HCT116 (cell line): ENCODE measurements around the gene MAML2. TPM values are rescaled to one million over a fixed set of nuclear protein-coding genes. Genes with fewer than 3 reads are reported as not detected.

Experiments
- ATAC-seq: fragments of 200-7000 bp; cut with Tn5 transposase; 2 replicates; pipeline ENCODE4 v1.9.1; 2020; ENCODE audit warnings: mild to moderate bottlenecking, moderate library complexity
- BruUV-seq: library from RNA; stranded (reverse); fragments of 400-500 nt; replicated peaks from 2 replicates; lab custom pipeline; 2021; lab: Mats Ljungman, UMichigan
- CTCF ChIA-PET: fragments of 300-600 bp; sonication (Branson Sonifier 250); formaldehyde crosslinking; loops from one replicate; lab custom pipeline; 2021; ENCODE audit warnings: antibody characterized with exemption; lab: Charles Lee
- POLR2A ChIA-PET: fragments of 300-600, 350-600 bp; sonication (Branson Sonifier 250); formaldehyde crosslinking; loops from one replicate; lab custom pipeline; 2021; ENCODE audit warnings: antibody characterized with exemption; lab: Charles Lee
- RAD21 ChIA-PET, 2 experiments: fragments of 300-600 bp; sonication (Branson Sonifier 250); formaldehyde crosslinking; loops; one replicate each; lab custom pipeline; 2023; ENCODE audit warnings: low total read pairs in 2 of 2; ENCODE audit not compliant: uncharacterized antibody in 2 of 2, unreplicated experiment in 2 of 2, low non-redundant PET in 1 of 2; lab: Charles Lee
- DNase-seq: peaks from one replicate; pipeline ENCODE4 v3.0.0-alpha.2; 2010; ENCODE audit warnings: low read depth, low spot score
- H2AFZ ChIP-seq: fragments of 200-600 bp; shearing (Covaris generic), sonication (generic); 2 replicates; pipeline ENCODE4 v1.6.1; 2017; ENCODE audit warnings: low read depth, mixed run types, mixed read lengths, antibody characterized with exemption, low read length; ENCODE audit not compliant: poor library complexity, severe bottlenecking
- H3K27ac ChIP-seq: 2 replicates; pipeline ENCODE4 v1.5.1; 2012; ENCODE audit warnings: low read depth, low read length
- H3K27me3 ChIP-seq: fragments of 200-600 bp; sonication (generic); 2 replicates; pipeline ENCODE4 v1.6.1; 2016; ENCODE audit warnings: mixed run types, low read length, mixed read lengths; ENCODE audit not compliant: insufficient read depth
- H3K36me3 ChIP-seq, 2 experiments: fragments of 200-500 bp in 1 of 2; fragments of 200-600 bp in 1 of 2; sonication (Bioruptor generic) in 1 of 2; sonication (generic) in 1 of 2; 2 replicates each; pipeline versions ENCODE4 v1.5.1 to v1.6.1; 2014 to 2016; ENCODE audit warnings: low read length in 2 of 2, inconsistent platforms in 1 of 2, mixed read lengths in 1 of 2, mixed run types in 1 of 2; ENCODE audit not compliant: insufficient read depth in 2 of 2, control insufficient read depth in 1 of 2
- H3K4me1 ChIP-seq, 2 experiments: fragments of 200-600 bp in 1 of 2; sonication (generic) in 1 of 2; 2 replicates each; pipeline versions ENCODE4 v1.5.1 to v1.6.1; 2012 to 2017; ENCODE audit warnings: low read length in 2 of 2, inconsistent platforms in 1 of 2, mild to moderate bottlenecking in 1 of 2, mixed read lengths in 1 of 2, mixed run types in 1 of 2, moderate library complexity in 1 of 2; ENCODE audit not compliant: insufficient read depth in 2 of 2, control insufficient read depth in 1 of 2
- H3K4me2 ChIP-seq: fragments of 200-600 bp; sonication (generic); 2 replicates; pipeline ENCODE4 v1.6.1; 2017; ENCODE audit warnings: mixed run types, low read length, mixed read lengths
- H3K4me3 ChIP-seq, 2 experiments: fragments of 200-600 bp in 1 of 2; sonication (generic) in 1 of 2; replicated peaks in 1 of 2; 2 replicates each; pipeline ENCODE4 v1.5.1; 2011 to 2016; ENCODE audit warnings: low read length in 2 of 2, control low read depth in 1 of 2, low read depth in 1 of 2, mild to moderate bottlenecking in 1 of 2, mixed read lengths in 1 of 2, mixed run types in 1 of 2
- H3K79me2 ChIP-seq: fragments of 200-600 bp; sonication (generic); 2 replicates; pipeline ENCODE4 v1.6.1; 2017; ENCODE audit warnings: mild to moderate bottlenecking, mixed run types, low read length, moderate library complexity, mixed read lengths; ENCODE audit not compliant: insufficient read depth
- H3K9ac ChIP-seq: fragments of 200-600 bp; sonication (generic); 2 replicates; pipeline ENCODE4 v1.6.1; 2016; ENCODE audit warnings: low read length, mixed read lengths
- H3K9me2 ChIP-seq: fragments of 200-600 bp; sonication (generic), shearing (Covaris generic); 2 replicates; pipeline ENCODE4 v1.6.1; 2017; ENCODE audit warnings: mixed run types, mild to moderate bottlenecking, moderate library complexity; ENCODE audit not compliant: insufficient read depth
- H3K9me3 ChIP-seq, 2 experiments: fragments of 200-500 bp in 1 of 2; fragments of 200-600 bp in 1 of 2; sonication (Bioruptor generic) in 1 of 2; sonication (generic) in 1 of 2; 2 replicates each; pipeline ENCODE4 v1.6.1; 2014 to 2017; ENCODE audit warnings: low read length in 2 of 2, mixed read lengths in 2 of 2, inconsistent platforms in 1 of 2, low read depth in 1 of 2, mild to moderate bottlenecking in 1 of 2, mixed run types in 1 of 2, moderate library complexity in 1 of 2; ENCODE audit not compliant: control insufficient read depth in 1 of 2, insufficient read depth in 1 of 2
- H4K20me1 ChIP-seq: fragments of 200-600 bp; sonication (generic), shearing (Covaris generic); 2 replicates; pipeline ENCODE4 v1.6.1; 2017; ENCODE audit warnings: mixed run types, mild to moderate bottlenecking, moderate library complexity; ENCODE audit not compliant: insufficient read depth
- CBX3 ChIP-seq: IDR thresholded peaks from 2 replicates; pipeline ENCODE4 v1.6.1; 2012; ENCODE audit warnings: low read depth
- EGR1 ChIP-seq: IDR thresholded peaks from 2 replicates; pipeline ENCODE4 v1.6.1; 2012; ENCODE audit warnings: low read depth
- ELF1 ChIP-seq: IDR thresholded peaks from 2 replicates; pipeline ENCODE4 v1.6.1; 2012; ENCODE audit warnings: low read depth, borderline replicate concordance
- EZH2 ChIP-seq: fragments of 200-600 bp; sonication (generic); IDR thresholded peaks from 2 replicates; pipeline ENCODE4 v1.6.1; 2017; ENCODE audit warnings: antibody characterized with exemption, mixed run types
- FOSL1 ChIP-seq: IDR thresholded peaks from 2 replicates; pipeline ENCODE4 v1.6.1; 2012; ENCODE audit warnings: low read depth
- JUND ChIP-seq: IDR thresholded peaks from 2 replicates; pipeline ENCODE4 v1.6.1; 2012
- POLR2A ChIP-seq: IDR thresholded peaks from 2 replicates; pipeline ENCODE4 v1.7.0; 2011; ENCODE audit warnings: borderline replicate concordance; ENCODE audit not compliant: insufficient read depth, insufficient read length; ENCODE audit errors: extremely low read depth
- POLR2AphosphoS5 ChIP-seq: IDR thresholded peaks from 2 replicates; pipeline ENCODE4 v1.6.1; 2011; ENCODE audit warnings: mild to moderate bottlenecking, low read depth, low read length, moderate library complexity
- RAD21 ChIP-seq: IDR thresholded peaks from 2 replicates; pipeline ENCODE4 v1.6.1; 2012; ENCODE audit warnings: low read depth, mild to moderate bottlenecking
- SIN3A ChIP-seq: IDR thresholded peaks from 2 replicates; pipeline ENCODE4 v1.6.1; 2012; ENCODE audit warnings: low read depth
- SP1 ChIP-seq: IDR thresholded peaks from 2 replicates; pipeline ENCODE4 v1.6.1; 2012; ENCODE audit warnings: low read depth
- TCF7L2 ChIP-seq: IDR thresholded peaks from 2 replicates; pipeline ENCODE4 v1.7.0; 2011; ENCODE audit warnings: borderline replicate concordance, inconsistent platforms; ENCODE audit not compliant: insufficient read depth, insufficient read length; ENCODE audit errors: extremely low read depth
- YY1 ChIP-seq: IDR thresholded peaks from 2 replicates; pipeline ENCODE4 v1.6.1; 2011; ENCODE audit warnings: low read length, low read depth, moderate library complexity, mild to moderate bottlenecking; ENCODE audit not compliant: insufficient replicate concordance; ENCODE audit errors: extremely low read depth
- ZFX ChIP-seq: fragments of 450-650 bp; IDR thresholded peaks from 2 replicates; pipeline ENCODE4 v1.6.1; 2017
- ZNF274 ChIP-seq: fragments of 200-500 bp; sonication (Bioruptor generic); IDR thresholded peaks from 2 replicates; pipeline ENCODE4 v1.6.1; 2014; ENCODE audit warnings: mild to moderate bottlenecking, low read depth, low read length, inconsistent platforms
- intact Hi-C: fragments of 100-400 bp; cut with micrococcal nuclease; formaldehyde crosslinking; loops from 2 replicates; pipeline ENCODE4 v1.10.0; 2022
- total RNA-seq: library from RNA; stranded (reverse); gene quantifications from one replicate; pipeline ENCODE4 v1.2.1, GENCODE V29; 2021; ENCODE audit not compliant: unreplicated experiment
- TF ChIP-seq, protein P1 (sequence below): IDR thresholded peaks from 2 replicates; pipeline ENCODE4 v1.6.1; 2011; ENCODE audit warnings: mild to moderate bottlenecking, low read length, moderate library complexity; ENCODE audit not compliant: insufficient replicate concordance; ENCODE audit errors: extremely low read depth
- TF ChIP-seq, protein P2 (sequence below): IDR thresholded peaks from 2 replicates; pipeline ENCODE4 v1.6.1; 2012
- TF ChIP-seq, protein P3 (sequence below): IDR thresholded peaks from 2 replicates; pipeline ENCODE4 v1.6.1; 2012
- TF ChIP-seq, protein P4 (sequence below), 3 experiments: fragments of 200-600 bp in 1 of 3; sonication (generic) in 1 of 3; IDR thresholded peaks in 2 of 3; conservative IDR thresholded peaks in 1 of 3; 2 replicates each; pipeline ENCODE4 v1.5.1; 2012 to 2017; ENCODE audit warnings: low read depth in 2 of 3, low read length in 2 of 3, antibody characterized with exemption in 1 of 3, borderline replicate concordance in 1 of 3, control low read depth in 1 of 3, mild to moderate bottlenecking in 1 of 3, mixed read lengths in 1 of 3, mixed run types in 1 of 3, moderate library complexity in 1 of 3; ENCODE audit not compliant: insufficient read depth in 1 of 3

The MAML2 gene
- total RNA-seq, 1 experiment from 2014 or later = 2.6 TPM

DNA sequence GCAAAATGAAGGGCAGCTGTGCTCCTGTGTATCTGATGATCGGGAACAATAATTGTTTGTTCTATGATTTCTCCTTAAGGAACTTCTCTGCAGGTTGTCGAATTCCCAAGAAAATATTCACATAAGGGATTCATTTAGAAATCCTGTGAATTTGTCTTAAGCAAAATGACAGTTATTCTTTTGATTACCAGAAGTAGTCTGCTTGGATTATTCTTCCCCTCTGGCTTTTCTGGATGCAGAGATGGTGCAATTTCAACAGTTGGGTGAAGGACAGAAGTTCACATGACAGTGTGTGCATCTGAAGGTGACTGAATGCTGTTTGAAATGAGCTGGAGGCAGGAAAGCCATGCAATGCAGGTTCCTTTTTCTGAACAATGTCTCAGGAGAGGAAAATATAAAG, 281.9 kb downstream of the MAML2 start:
- no peaks in the 10 kb centered on the region for H4K20me1 ChIP-seq
- H3K36me3 ChIP-seq = no peaks in the 10 kb centered on the region
- TF ChIP-seq, protein P1, sequence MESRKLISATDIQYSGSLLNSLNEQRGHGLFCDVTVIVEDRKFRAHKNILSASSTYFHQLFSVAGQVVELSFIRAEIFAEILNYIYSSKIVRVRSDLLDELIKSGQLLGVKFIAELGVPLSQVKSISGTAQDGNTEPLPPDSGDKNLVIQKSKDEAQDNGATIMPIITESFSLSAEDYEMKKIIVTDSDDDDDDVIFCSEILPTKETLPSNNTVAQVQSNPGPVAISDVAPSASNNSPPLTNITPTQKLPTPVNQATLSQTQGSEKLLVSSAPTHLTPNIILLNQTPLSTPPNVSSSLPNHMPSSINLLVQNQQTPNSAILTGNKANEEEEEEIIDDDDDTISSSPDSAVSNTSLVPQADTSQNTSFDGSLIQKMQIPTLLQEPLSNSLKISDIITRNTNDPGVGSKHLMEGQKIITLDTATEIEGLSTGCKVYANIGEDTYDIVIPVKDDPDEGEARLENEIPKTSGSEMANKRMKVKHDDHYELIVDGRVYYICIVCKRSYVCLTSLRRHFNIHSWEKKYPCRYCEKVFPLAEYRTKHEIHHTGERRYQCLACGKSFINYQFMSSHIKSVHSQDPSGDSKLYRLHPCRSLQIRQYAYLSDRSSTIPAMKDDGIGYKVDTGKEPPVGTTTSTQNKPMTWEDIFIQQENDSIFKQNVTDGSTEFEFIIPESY = no peak
- TF ChIP-seq ELF1 (no peak), POLR2AphosphoS5 (no peak), RAD21 (no peak), ZFX (no peak), JUND (no peak), FOSL1 (no peak), ZNF274 (no peak), CBX3 (no peak), EZH2 (no peak), EGR1 (no peak), SP1 (no peak), TCF7L2 (no peak), YY1 (no peak), SIN3A (no peak), POLR2A (no peak)
- TF ChIP-seq, protein P2, sequence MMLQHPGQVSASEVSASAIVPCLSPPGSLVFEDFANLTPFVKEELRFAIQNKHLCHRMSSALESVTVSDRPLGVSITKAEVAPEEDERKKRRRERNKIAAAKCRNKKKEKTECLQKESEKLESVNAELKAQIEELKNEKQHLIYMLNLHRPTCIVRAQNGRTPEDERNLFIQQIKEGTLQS = no peak
- TF ChIP-seq, protein P3, sequence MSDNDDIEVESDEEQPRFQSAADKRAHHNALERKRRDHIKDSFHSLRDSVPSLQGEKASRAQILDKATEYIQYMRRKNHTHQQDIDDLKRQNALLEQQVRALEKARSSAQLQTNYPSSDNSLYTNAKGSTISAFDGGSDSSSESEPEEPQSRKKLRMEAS = no peak
- TF ChIP-seq, protein P4, sequence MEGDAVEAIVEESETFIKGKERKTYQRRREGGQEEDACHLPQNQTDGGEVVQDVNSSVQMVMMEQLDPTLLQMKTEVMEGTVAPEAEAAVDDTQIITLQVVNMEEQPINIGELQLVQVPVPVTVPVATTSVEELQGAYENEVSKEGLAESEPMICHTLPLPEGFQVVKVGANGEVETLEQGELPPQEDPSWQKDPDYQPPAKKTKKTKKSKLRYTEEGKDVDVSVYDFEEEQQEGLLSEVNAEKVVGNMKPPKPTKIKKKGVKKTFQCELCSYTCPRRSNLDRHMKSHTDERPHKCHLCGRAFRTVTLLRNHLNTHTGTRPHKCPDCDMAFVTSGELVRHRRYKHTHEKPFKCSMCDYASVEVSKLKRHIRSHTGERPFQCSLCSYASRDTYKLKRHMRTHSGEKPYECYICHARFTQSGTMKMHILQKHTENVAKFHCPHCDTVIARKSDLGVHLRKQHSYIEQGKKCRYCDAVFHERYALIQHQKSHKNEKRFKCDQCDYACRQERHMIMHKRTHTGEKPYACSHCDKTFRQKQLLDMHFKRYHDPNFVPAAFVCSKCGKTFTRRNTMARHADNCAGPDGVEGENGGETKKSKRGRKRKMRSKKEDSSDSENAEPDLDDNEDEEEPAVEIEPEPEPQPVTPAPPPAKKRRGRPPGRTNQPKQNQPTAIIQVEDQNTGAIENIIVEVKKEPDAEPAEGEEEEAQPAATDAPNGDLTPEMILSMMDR (IDR thresholded peaks at IDR 0.05 in 2 of 3, conservative IDR thresholded peaks at IDR 0.05 in 1 of 3; ENCODE audit: borderline replicate concordance in 1 of 3, insufficient read depth in 1 of 3, low read depth in 2 of 3, low read length in 2 of 3) = no peak
- H3K27me3 ChIP-seq = no peaks in the 10 kb centered on the region
- ChIA-PET CTCF (interaction anchor here (1.6 kb wide), 1 partner anchor 225 kb away, joined by 4 read pairs; no protein-coding TSS in a partner anchor), RAD21 (interaction anchor here in 1 of 2 experiments (1.5 kb wide), 1 partner anchor 282 kb away, joined by 6 read pairs; the partner anchor contains the start of gene MAML2), POLR2A (no interaction called here)
- no peak overlapping the region for H3K27ac ChIP-seq
- H3K9me2 ChIP-seq = no peaks in the 10 kb centered on the region
- no TSS peak for BruUV-seq
- no peak overlapping the region for H3K4me2 ChIP-seq
- H3K4me3 ChIP-seq = no peak overlapping the region
- H3K9ac ChIP-seq = no peak overlapping the region
- H2AFZ ChIP-seq = no peak overlapping the region
- no peaks in the 10 kb centered on the region for H3K9me3 ChIP-seq
- no peak for ATAC-seq
- peaks cover 0 to 3% of the 10 kb centered on the region in 2 experiments; a peak in 3 of 4 replicates for H3K4me1 ChIP-seq
- intact Hi-C loops = no loop called here
- no peaks in the 10 kb centered on the region for H3K79me2 ChIP-seq
- DNase-seq = no peak
